HG02970 (cell line): ENCODE measurements around the gene MGAT2.
"Not testable (repeated sequence)": the region's sequence is repeated elsewhere in the genome, so short reads cannot be mapped to it uniquely, and the experiment has no call there.

Experiments used
- ATAC-seq: cut with Tn5 transposase; IDR thresholded peaks from one replicate; pipeline ENCODE4 v1.9.1; 2021; ENCODE audit warnings: mild to moderate bottlenecking, moderate library complexity, moderate number of reproducible peaks; ENCODE audit not compliant: unreplicated experiment, low FRiP score

The MGAT2 gene

GRCh38 chr14:49620182-49621113, at the start of gene MGAT2, which contains the start of gene RPL36AL:
Gene MGAT2 (plus strand): TSS chr14:49620799. CDS start chr14:49621269, 470 bp downstream.
Gene RPL36AL (minus strand): TSS chr14:49620626. CDS start chr14:49619104, 1,522 bp downstream.
- peak; percentile 93 for ATAC-seq

DNA sequence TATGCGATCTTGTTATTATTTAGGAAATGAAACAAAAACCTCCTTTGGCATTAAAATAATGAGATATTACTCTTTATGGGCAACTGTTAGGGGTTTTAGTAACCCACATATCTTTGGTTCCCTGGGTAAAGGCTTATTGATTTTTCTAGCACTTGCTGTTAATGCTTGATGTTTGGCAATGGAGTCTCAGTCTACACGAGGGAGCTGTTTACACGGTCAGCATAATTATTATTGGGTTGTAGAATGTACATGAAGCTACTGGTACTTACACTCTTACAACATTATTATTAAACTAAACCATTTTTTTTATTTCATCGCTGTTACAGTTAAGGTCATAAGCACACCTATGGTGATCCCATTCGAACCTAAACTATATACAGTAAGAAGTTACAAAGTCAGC, 46.6 kb upstream of the MGAT2 start:
- ATAC-seq: no peak

DNA sequence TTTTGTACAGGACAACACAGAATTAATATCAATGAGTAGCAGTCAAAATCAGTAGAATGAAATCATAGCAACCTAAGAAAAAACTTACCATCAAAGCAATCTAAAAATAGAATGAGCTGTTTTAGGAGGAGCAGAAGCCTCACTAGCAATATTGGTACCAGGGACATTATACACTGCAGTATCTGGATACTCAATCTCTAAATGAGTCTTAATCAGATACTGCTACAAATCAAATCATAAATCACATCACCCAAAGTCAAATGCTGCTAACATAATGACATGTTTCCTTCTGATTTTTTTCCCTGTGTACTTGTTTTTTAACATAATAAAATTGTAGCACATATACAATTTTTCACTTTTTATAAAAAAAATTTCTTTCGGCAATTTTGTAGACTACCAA, 42.5 kb upstream of the MGAT2 start:
- no peak for ATAC-seq

- ATAC-seq: no peak
Observed at GRCh38 chr14:49579841-49580240, 40.8 kb upstream of the MGAT2 start.

DNA sequence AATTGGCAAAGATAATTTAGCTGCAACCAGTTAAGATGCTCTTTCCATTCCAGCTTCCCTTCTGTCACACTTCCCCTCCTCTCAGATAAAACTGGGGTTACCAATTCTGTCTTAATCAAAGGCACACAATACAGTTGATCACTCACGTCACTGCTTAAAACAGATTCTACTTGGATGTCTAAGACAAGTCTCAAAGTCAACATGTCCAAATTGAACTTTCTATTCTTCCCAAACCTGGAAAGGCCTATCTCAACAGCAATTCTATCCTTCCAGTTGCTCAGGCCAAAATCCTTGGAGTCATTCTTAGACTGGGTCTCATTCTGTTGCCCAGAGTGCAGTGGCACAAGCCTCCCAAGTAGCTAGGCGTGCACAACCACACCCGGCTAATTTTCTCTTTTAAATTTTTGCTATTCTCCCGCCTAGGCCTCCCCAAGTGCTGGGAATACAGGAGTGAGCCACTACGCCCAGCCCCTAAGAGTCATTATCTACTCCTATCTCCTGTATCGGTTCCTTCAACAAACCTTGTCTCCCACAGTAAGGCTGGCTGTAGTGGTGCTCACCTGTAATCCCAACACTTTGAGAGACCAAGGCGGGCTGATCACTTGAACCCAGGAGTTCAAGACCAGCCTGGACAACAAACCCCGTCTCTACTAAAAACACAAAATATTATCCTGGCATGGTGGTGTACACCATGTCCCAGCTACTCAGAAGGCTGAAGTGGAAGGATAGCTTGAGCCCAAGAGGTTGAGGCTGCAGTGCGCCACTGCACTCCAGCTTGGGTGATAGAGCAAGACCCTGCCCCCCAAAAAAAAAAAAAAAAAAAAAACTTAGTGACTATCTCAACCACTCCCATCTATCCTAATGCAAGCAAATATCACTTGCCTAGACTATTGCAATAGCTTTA, 39.1 kb upstream of the MGAT2 start:
- no peak for ATAC-seq

DNA sequence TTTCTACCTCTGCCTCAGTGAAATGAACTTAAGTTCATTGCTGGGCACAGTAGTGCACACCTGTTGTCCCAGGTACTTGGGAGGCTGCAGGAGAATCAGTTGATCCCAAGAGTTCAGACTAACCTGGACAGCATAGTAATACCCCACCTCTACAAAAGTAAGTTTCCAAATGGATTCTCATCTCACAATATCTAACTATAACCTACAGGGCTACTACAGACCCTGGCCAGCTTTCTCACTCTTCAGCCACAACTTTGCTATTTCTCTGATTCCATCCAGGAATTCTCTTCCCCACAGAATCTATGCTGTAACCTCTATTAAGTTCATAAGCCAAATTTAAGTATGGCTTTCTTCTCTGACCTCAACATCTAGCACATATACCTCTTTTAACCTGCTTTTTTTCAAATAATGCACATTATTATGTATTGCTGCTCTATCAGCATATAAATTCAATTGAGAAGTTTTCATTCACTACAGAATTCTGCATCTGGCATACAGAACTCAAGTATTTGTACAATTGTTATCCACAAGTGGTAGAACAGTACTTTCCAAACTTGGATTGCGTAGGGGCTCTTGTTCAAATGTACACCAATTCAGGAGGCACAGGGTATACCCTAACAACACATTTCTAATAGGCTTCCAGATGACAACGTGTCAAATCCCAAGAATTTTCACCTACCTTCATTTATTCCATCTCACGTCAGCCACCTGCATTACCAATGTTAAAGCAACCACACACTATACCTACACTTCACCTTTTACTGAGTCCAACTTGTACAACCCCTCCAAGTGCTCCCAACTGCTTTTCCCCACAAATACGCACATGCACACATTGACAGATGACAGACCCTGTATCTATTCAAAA, 38.3 kb upstream of the MGAT2 start:
- ATAC-seq: no peak

GRCh38 chr14:49583629-49584028, 37.0 kb upstream of the MGAT2 start:
- ATAC-seq: no peak

- no peak for ATAC-seq
Observed at GRCh38 chr14:49584058-49584457, 36.5 kb upstream of the MGAT2 start.

DNA sequence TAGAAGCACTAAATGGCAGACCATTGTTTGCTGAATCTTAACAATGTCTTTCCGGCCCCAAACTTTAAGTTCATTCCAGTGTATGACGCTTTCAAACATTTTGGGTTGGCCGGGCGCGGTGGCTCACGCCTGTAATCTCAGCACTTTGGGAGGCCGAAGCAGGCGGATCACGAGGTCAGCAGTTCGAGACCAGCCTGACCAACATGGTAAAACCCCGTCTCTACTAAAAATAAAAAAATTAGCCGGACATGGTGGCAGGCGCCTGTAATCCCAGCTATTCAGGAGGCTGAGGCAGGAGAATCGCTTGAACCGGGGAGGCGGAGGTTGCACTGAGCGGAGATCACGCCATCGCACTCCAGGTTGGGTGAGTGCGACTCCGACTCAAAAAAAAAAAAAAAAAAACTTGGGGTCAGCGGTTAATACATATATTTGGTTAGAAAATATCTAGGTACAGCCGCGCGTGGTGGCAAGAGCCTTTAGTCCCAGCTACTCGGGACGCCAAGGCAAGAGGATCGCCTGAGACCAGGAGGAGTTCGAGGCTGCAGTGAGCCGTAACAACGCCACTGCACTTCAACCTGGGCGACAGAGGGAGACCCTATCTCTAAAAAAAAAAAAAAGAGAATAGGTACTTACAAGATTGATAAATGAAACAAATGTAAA, 35.5 kb upstream of the MGAT2 start:
- ATAC-seq: not testable (repeated sequence)

DNA sequence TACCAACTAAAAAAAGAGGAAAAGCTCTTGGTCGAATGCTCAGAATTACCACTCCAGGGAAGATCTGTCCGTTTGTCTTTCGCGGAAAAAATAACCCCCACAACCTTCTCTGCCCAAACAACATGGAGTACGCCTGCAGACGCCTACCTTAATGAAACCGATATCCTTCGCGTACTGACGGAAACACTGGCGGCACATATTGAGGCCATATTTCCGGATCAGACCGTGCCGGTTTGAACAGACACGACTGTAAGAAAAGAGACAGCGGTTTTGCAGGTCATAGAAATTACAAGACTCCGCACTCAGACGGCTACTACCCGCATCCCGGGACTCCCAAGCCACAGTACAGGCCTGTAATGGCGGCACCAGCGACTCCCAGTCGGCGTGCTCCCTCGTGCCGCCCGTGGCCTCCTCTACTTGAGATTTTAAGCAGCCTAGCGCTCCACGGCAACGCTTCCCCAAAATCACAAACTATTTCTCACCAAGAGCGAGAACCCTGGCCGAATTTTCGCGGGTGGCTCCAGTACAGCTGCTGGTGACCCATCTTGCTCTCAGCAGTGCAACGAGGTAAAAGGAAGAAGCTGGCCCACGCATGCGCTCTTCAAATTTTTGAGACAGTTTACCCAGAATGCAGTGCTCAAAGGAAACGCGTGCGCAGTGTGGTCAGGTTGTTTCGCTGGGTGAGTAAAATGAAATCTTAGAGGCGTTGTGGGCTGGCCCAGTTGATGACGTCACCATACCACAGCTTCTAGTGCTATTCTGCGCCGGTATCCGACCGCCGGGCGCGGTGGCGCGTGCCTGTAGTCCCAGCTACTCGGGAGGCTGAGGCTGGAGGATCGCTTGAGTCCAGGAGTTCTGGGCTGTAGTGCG, 34.6 kb upstream of the MGAT2 start, which contains the start of gene RPS29:
TSS of gene RPS29 (minus strand) at position 578 of the 870 bp plus-strand sequence. CDS start at position 544, 34 bp downstream.
- peak; percentile 96 for ATAC-seq

DNA sequence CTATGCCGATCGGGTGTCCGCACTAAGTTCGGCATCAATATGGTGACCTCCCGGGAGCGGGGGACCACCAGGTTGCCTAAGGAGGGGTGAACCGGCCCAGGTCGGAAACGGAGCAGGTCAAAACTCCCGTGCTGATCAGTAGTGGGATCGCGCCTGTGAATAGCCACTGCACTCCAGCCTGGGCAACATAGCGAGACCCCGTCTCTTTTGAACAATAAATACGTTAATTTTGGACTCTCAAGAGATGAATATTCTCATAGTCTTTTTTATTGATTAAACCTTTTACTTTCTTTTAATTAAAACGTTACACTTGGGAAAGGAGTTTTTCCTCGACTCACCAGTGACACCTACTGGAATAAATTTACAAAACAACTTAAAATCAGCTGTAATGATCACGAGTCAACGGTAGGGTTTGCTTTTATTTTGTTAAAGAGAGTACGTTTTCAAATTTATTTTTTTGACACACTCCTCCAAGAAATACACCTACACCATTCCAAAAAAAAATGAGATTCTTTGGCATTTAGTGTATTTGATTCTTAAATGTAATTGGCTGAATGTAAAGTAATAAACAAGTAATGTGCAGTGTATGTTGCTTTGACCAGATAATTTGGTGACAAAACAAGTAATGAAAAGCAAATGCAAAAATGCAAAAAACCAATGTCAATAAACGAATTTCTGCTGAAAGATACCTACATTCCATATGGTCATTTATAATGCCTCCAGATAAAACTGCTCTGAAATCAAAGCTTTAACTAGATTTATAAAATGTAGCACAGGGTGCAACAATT, 33.7 kb upstream of the MGAT2 start:
- ATAC-seq: peak; percentile 42

DNA sequence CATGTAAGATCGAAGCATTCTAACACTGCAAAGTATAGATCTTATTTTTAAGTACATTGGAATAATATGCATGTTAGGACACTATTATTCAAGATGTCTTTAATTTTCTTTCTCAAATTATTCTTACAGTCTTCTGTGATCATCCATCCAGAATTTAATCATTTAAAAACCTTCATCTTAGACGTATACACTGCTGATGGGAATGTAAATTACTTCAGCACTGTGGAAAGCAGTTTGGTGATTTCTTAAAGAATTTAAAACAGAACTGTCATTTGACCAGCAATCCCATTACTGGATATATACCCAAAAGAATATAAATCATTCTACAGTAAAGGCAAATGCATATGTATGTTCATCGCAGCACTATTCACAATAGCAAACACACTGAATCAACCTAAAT, 31.2 kb upstream of the MGAT2 start:
- no peak for ATAC-seq

DNA sequence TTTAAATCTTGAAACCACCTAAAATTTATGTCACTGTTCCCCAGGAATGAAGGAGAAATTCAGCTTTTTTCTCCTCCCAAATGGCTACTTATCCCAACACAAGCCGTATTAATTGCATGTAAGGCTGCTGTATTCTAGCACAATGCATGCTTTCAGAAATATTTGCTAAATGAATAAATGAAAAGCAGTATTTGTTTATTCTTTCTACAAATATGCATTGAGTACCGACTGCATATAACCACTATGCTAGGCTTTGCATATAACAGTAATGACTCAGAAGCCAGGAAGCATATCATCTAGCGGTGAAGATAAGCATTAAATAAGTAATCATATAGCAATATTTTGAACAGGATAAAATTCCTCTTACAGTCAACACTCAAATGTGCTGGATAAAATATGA, 27.6 kb upstream of the MGAT2 start:
- ATAC-seq: no peak

DNA sequence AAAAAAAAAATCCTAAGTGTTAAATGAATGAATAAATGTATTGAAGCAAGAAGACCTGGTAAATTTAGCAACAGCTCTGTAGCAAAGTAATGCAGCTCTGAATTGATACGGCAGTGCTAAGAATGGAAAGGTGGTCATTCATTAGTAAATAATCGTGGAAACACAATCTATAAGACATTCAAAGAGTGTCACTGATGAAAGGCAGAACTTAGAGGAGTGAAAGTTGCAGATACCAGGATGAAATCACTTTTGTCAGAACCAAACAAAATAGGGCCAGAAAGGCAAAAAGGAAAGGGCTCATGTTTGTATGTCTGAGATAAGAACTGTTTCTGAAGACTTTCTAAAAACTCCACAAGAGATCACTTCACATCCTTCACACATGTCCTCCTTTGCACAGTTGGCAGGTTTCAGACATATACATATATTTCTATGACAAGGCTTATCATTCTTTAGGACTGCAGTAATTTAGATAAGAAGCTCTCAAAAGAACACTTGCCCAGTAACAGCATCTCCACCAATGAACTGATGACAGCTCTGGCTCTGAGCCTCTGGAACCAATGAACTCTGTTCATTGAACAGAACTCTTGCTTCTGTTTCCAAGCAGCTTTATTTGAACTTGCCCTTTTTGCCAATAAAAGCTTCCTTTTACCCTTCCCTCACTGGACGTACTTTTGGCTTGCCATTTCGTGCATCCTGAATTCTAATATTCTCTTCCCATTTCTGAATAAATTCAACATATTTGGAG, 26.1 kb upstream of the MGAT2 start:
- ATAC-seq: no peak

GRCh38 chr14:49598189-49598484, 22.5 kb upstream of the MGAT2 start:
- no peak for ATAC-seq

- ATAC-seq: peak; percentile 60
Observed at GRCh38 chr14:49598485-49599300, 21.9 kb upstream of the MGAT2 start, which contains the start of gene LRR1. Gene LRR1 (plus strand): TSS chr14:49598940. CDS start chr14:49599021, 81 bp downstream.
